T-cell (primary cell): ENCODE data around the gene IER5L. TPM values are rescaled to one million over a fixed set of nuclear protein-coding genes. Genes with fewer than 3 reads are reported as not detected.

ENCODE experiments used
- ATAC-seq, 4 experiments: fragments of 200-7000 bp in 3 of 4; fragments of 150-1000 bp in 1 of 4; cut with Tn5 transposase; replicated peaks in 1 of 4; 1 replicate in 3 of 4; 2 replicates in 1 of 4; pipeline ENCODE4 v1.10.0; 2021; ENCODE audit warnings: moderate library complexity in 3 of 4, mild to moderate bottlenecking in 2 of 4, moderate number of reproducible peaks in 1 of 4
- CTCF ChIA-PET, 2 donors: fragments of 300-600 bp; sonication (Branson Sonifier 250); formaldehyde crosslinking; loops; one replicate each; lab custom pipeline; 2022; ENCODE audit warnings: antibody characterized with exemption in 2 of 2; lab: Charles Lee
- POLR2A ChIA-PET, 2 donors: fragments of 300-600 bp; sonication (Branson Sonifier 250); formaldehyde crosslinking; loops; one replicate each; lab custom pipeline; 2022; ENCODE audit warnings: antibody characterized with exemption in 2 of 2; lab: Charles Lee
- DNase-seq, 35 experiments: peaks; one replicate each; pipeline versions ENCODE4 v3.0.0 to v3.0.0-alpha.2; 2013 to 2023
- H3K27ac ChIP-seq: one replicate; pipeline ENCODE4 v1.5.1; 2013; ENCODE audit warnings: low read length
- H3K27me3 ChIP-seq, 2 experiments: replicated peaks in 1 of 2; 1 replicate in 1 of 2; 2 replicates in 1 of 2; pipeline versions ENCODE4 v1.6.1 to v1.7.0; 2013; ENCODE audit warnings: low read length in 1 of 2, mixed read lengths in 1 of 2; ENCODE audit not compliant: control insufficient read depth in 2 of 2, insufficient read depth in 2 of 2; ENCODE audit errors: extremely low read depth in 1 of 2
- H3K36me3 ChIP-seq, 2 donors: 1 replicate in 1 of 2; 2 replicates in 1 of 2; pipeline versions ENCODE4 v1.6.1 to v1.7.0; 2013; ENCODE audit warnings: low read length in 1 of 2; ENCODE audit not compliant: control insufficient read depth in 2 of 2, insufficient read depth in 1 of 2; ENCODE audit errors: extremely low read depth in 1 of 2
- H3K4me1 ChIP-seq, 2 experiments: 1 replicate in 1 of 2; 2 replicates in 1 of 2; pipeline versions ENCODE4 v1.6.1 to v1.7.0; 2013; ENCODE audit warnings: low read length in 2 of 2, mixed read lengths in 1 of 2; ENCODE audit not compliant: insufficient read depth in 2 of 2, control insufficient read depth in 1 of 2; ENCODE audit errors: extremely low read depth in 1 of 2
- H3K4me3 ChIP-seq, 2 donors: 1 replicate in 1 of 2; 2 replicates in 1 of 2; pipeline versions ENCODE4 v1.5.1 to v1.7.0; 2013; ENCODE audit warnings: mild to moderate bottlenecking in 2 of 2, low read length in 1 of 2, moderate library complexity in 1 of 2; ENCODE audit not compliant: control insufficient read depth in 1 of 2; ENCODE audit errors: extremely low read depth in 1 of 2
- H3K9me3 ChIP-seq: 2 replicates; pipeline ENCODE4 v1.7.0; 2013
- H3K27ac Mint-ChIP-seq, 2 donors: one replicate each; pipeline ENCODE4 v1.8.0; 2020 to 2021; ENCODE audit warnings: mild to moderate bottlenecking in 2 of 2, mixed read lengths in 2 of 2
- H3K27me3 Mint-ChIP-seq, 2 donors: one replicate each; pipeline ENCODE4 v1.8.0; 2021 to 2022; ENCODE audit warnings: mixed read lengths in 2 of 2
- H3K36me3 Mint-ChIP-seq: one replicate; pipeline ENCODE4 v1.8.0; 2021; ENCODE audit warnings: mixed read lengths
- H3K4me1 Mint-ChIP-seq, 3 donors: one replicate each; pipeline ENCODE4 v1.8.0; 2020 to 2022; ENCODE audit warnings: mixed read lengths in 3 of 3, mild to moderate bottlenecking in 1 of 3
- H3K4me3 Mint-ChIP-seq, 3 donors: one replicate each; pipeline ENCODE4 v1.8.0; 2020 to 2022; ENCODE audit warnings: mild to moderate bottlenecking in 3 of 3, mixed read lengths in 3 of 3, moderate library complexity in 3 of 3
- H3K9me3 Mint-ChIP-seq, 3 donors: one replicate each; pipeline ENCODE4 v1.8.0; 2020 to 2022; ENCODE audit warnings: mixed read lengths in 3 of 3
- WGBS: methylation state at CpG from one replicate; pipeline ENCODE4 v1.1.5; 2013; ENCODE audit warnings: missing lambda C conversion rate; ENCODE audit not compliant: insufficient coverage; 5-methylcytosine and 5-hydroxymethylcytosine counted together
- total RNA-seq, 35 experiments: library from RNA in 6 of 35; stranded (reverse) in 6 of 35; fragments of 120-200 nt in 1 of 35; gene quantifications; one replicate each; pipeline versions ENCODE4 v1.2.1 to v1.2.4 and lab custom pipeline; 2013 to 2026

The IER5L gene
- total RNA-seq, 5 donors from 2014 or later (not counting 1 experiment from before 2014, with no cell fraction given), result 1.3 to 7.7 (median 6.7) TPM

DNA sequence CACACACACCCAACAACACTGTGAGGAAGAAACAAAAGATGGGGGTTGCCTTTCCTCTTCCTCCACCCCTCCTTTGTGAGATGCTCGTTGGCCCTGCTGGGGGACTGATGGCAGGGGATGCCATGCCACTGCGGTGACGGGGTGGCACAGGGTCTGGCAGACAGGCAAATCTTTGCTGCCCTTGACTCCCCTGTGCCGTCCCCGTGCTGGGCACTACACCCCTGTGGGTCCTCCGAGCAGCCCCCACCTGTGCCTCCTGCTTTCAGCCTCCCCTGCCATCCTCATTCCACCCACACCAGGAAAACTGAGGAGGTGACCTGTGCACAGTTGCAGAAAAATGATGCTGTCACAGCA lies 40.2 kb upstream of the IER5L start:
- H3K4me3 ChIP-seq, result no peak overlapping the region
- DNase-seq (no peak), ATAC-seq (no peak)
- Mint-ChIP-seq H3K27ac (no peak overlapping the region), H3K9me3 (no peaks in the 10 kb centered on the region), H3K27me3 (peaks cover 0 to 1% of the 10 kb centered on the region in 2 donors), H3K4me3 (no peak overlapping the region), H3K4me1 (peaks cover 20 to 24% (median 21%) of the 10 kb centered on the region in 3 donors), H3K36me3 (no peaks in the 10 kb centered on the region)
- no peaks in the 10 kb centered on the region for H3K9me3 ChIP-seq
- peaks cover 0 to 6% of the 10 kb centered on the region in 2 experiments for H3K27me3 ChIP-seq
- CTCF ChIA-PET, result no interaction called here
- WGBS, result 63% methylated on average over 6 of the region's 6 CpGs
- peaks cover 7 to 44% of the 10 kb centered on the region in 2 experiments for H3K4me1 ChIP-seq
- H3K36me3 ChIP-seq, result no peaks in the 10 kb centered on the region
- no peak overlapping the region for H3K27ac ChIP-seq
- POLR2A ChIA-PET, result no interaction called here

DNA sequence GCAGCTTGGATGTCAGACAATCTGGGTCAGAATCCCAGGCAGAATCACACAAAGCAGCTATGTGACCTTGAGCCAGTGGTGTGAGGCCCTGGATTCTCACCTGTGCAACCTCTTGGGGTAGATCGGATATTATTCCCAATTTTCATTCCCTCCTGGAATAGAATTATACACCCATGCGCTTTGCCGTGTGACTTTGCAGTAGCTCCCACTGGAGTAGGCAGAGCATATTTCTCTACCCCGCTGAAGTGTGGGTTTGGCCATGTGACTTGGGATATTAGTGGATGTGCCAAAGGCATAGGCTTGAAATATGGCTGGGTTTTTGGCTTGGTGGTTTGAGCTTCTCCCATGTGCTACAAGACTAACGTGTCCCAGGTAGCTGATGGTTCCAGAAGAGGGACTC lies 35.5 kb upstream of the IER5L start:
- peaks cover 0 to 3% of the 10 kb centered on the region in 2 experiments for H3K27me3 ChIP-seq
- H3K4me1 ChIP-seq, result peaks cover 11 to 26% of the 10 kb centered on the region in 2 experiments
- no peaks in the 10 kb centered on the region for H3K27me3 Mint-ChIP-seq
- no peaks in the 10 kb centered on the region for H3K36me3 ChIP-seq
- ATAC-seq, result no peak
- no peak overlapping the region for H3K27ac Mint-ChIP-seq
- ChIA-PET CTCF (no interaction called here), POLR2A (no interaction called here)
- H3K36me3 Mint-ChIP-seq, result no peaks in the 10 kb centered on the region
- no peak for DNase-seq
- H3K4me1 Mint-ChIP-seq, result peaks cover 8 to 11% (median 9%) of the 10 kb centered on the region in 3 donors
- H3K9me3 Mint-ChIP-seq, result no peaks in the 10 kb centered on the region
- H3K9me3 ChIP-seq, result no peaks in the 10 kb centered on the region
- 86% methylated on average over 2 of the region's 5 CpGs for WGBS
- no peak overlapping the region for H3K4me3 ChIP-seq
- no peak overlapping the region for H3K27ac ChIP-seq
- no peak overlapping the region for H3K4me3 Mint-ChIP-seq

DNA sequence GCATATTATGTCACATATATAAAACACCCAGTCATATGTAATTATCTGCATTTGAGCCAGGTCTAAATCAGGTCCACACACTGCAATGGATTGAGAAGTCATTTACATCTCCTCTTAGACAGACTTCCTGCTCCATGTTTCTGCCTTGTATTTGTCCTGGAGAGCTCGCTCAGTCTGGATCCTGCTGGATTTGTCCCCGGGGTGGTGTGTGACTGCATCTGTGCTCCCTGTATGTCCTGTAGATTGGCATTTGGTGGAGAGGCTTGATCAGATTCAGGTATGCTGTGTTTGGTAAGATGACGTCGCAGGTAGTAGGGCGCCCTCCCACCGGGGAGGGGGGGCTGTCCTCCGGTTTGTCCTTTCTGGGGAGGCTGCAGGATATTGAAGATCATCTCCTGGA lies 33.6 kb upstream of the IER5L start:
- ATAC-seq (no peak), DNase-seq (no peak)
- POLR2A ChIA-PET, result interaction anchor here in 1 of 2 donors (0.5 kb wide), 1 partner anchor 570 kb away, joined by 7 read pairs; no protein-coding TSS in a partner anchor
- H3K4me3 Mint-ChIP-seq, result no peak overlapping the region
- no peaks in the 10 kb centered on the region for H3K27me3 Mint-ChIP-seq
- CTCF ChIA-PET, result no interaction called here
- Histone ChIP-seq H3K4me1 (peaks cover 24 to 31% of the 10 kb centered on the region in 2 experiments), H3K36me3 (no peaks in the 10 kb centered on the region), H3K9me3 (no peaks in the 10 kb centered on the region), H3K27me3 (peaks cover 0 to 3% of the 10 kb centered on the region in 2 experiments), H3K4me3 (no peak overlapping the region), H3K27ac (no peak overlapping the region)
- H3K4me1 Mint-ChIP-seq, result peaks cover 21 to 28% (median 26%) of the 10 kb centered on the region in 3 donors
- no peak overlapping the region for H3K27ac Mint-ChIP-seq
- no peaks in the 10 kb centered on the region for H3K9me3 Mint-ChIP-seq
- no CpG with 5 or more reads among the region's 7 CpGs for WGBS
- no peaks in the 10 kb centered on the region for H3K36me3 Mint-ChIP-seq

DNA sequence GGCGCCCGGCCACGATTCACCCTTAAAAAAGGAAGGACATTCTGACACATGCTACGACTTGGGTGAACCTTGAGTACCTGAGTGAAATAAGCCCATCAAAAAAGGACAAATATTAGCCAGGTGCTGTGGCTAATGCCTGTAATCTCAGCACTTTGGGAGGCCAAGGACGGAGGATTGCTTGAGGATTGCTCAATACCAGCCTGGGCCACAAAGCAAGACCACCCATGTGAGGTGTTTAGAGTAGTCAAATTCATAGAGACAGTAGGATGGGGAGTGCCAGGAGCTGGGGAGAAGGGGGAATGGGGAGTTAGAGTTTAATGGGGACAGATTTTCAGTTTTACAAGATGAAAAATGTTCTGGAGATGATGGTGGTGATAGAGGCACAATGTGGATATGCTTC lies 32.1 kb upstream of the IER5L start:
- Mint-ChIP-seq H3K4me3 (no peak overlapping the region), H3K27ac (no peak overlapping the region), H3K27me3 (no peaks in the 10 kb centered on the region), H3K9me3 (no peaks in the 10 kb centered on the region), H3K4me1 (peaks cover 23 to 32% (median 31%) of the 10 kb centered on the region in 3 donors), H3K36me3 (no peaks in the 10 kb centered on the region)
- DNase-seq (no peak), ATAC-seq (no peak)
- no peaks in the 10 kb centered on the region for H3K27me3 ChIP-seq
- POLR2A ChIA-PET, result interaction anchor here in 1 of 2 donors (0.5 kb wide), 1 partner anchor 272 kb away, joined by 4 read pairs; no protein-coding TSS in a partner anchor
- WGBS, result no CpG with 5 or more reads among the region's 5 CpGs
- no peaks in the 10 kb centered on the region for H3K9me3 ChIP-seq
- H3K4me3 ChIP-seq, result no peak overlapping the region
- H3K36me3 ChIP-seq, result no peaks in the 10 kb centered on the region
- CTCF ChIA-PET, result no interaction called here
- no peak overlapping the region for H3K27ac ChIP-seq
- peaks cover 29 to 41% of the 10 kb centered on the region in 2 experiments for H3K4me1 ChIP-seq

DNA sequence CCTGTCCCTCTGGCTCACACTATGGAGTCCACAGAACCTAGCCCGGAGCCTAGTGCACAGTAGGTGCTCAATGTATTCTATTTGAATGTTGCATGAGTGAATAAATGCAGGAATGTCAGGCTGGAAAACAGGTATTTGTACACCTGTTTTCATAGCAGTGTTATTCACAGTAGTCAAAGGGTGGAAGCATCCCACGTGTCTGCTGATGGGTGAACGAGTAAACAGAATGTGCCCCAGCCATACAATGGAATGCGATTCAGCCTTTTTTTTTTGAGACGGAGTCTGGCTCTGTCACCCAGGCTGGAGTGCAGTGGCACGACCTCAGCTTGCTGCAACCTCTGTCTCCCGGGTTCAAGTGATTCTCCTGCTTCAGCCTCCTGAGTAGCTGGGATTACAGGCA lies 31.5 kb upstream of the IER5L start:
- Histone ChIP-seq H3K27me3 (no peaks in the 10 kb centered on the region), H3K36me3 (no peaks in the 10 kb centered on the region), H3K27ac (no peak overlapping the region), H3K4me3 (no peak overlapping the region), H3K4me1 (peaks cover 29 to 41% of the 10 kb centered on the region in 2 experiments), H3K9me3 (no peaks in the 10 kb centered on the region)
- Mint-ChIP-seq H3K27ac (peak overlapping the region in 1 of 2 donors; percentile 11), H3K4me3 (peak overlapping the region in 1 of 3 donors; percentile 75), H3K9me3 (no peaks in the 10 kb centered on the region), H3K27me3 (no peaks in the 10 kb centered on the region), H3K4me1 (peaks cover 23 to 32% (median 31%) of the 10 kb centered on the region in 3 donors), H3K36me3 (no peaks in the 10 kb centered on the region)
- ATAC-seq (no peak), DNase-seq (no peak)
- CTCF ChIA-PET, result no interaction called here
- WGBS, result 100% methylated on average over 1 of the region's 7 CpGs
- POLR2A ChIA-PET, result no interaction called here

DNA sequence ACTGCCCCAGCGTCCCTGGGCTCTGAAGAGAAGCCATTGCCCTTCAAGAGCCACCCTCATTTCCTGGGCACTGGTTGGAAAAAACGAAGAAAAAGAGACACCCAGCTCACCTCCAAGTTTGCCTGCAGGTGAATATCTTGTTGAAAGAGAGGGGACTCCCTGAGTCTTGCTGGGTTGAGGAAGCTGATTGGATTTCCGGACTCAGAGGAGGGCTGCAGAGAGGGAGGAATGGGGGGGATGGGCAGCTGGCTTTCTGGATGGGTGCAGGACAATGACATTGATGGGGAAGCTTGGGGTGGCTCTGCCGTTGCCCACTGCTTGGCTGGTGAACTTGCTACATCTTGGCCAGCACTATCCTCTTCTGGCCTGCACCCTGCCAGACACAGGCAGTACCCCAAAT lies 31.0 kb upstream of the IER5L start:
- no peak overlapping the region for H3K27ac ChIP-seq
- Mint-ChIP-seq H3K36me3 (no peaks in the 10 kb centered on the region), H3K4me1 (peaks cover 23 to 32% (median 31%) of the 10 kb centered on the region in 3 donors), H3K4me3 (peak overlapping the region in 2 of 3 donors; percentile 47 to 75), H3K9me3 (no peaks in the 10 kb centered on the region), H3K27me3 (no peaks in the 10 kb centered on the region), H3K27ac (peak overlapping the region; percentile 71 to 90)
- H3K36me3 ChIP-seq, result no peaks in the 10 kb centered on the region
- H3K27me3 ChIP-seq, result peaks cover 0 to 2% of the 10 kb centered on the region in 2 experiments
- no peak for ATAC-seq
- H3K4me1 ChIP-seq, result peaks cover 29 to 41% of the 10 kb centered on the region in 2 experiments
- no peaks in the 10 kb centered on the region for H3K9me3 ChIP-seq
- ChIA-PET POLR2A (no interaction called here), CTCF (no interaction called here)
- peak overlapping the region; percentile 18 to 46 for H3K4me3 ChIP-seq
- no peak for DNase-seq
- 100% methylated on average over 2 of the region's 4 CpGs for whole genome bisulfite sequencing
